IMR-90 (cell line): Measurements from ENCODE around the gene KLHDC10. TPM values are rescaled to one million over a fixed set of nuclear protein-coding genes. Genes with fewer than 3 reads are reported as not detected.

ENCODE experiments used
- ATAC-seq: fragments of 200-7000 bp; cut with Tn5 transposase; 2 replicates; pipeline ENCODE4 v1.9.1; 2020; ENCODE audit warnings: low read depth, mild to moderate bottlenecking, moderate library complexity
- BruUV-seq: library from RNA; stranded (reverse); fragments of 400-500 nt; replicated peaks from 2 replicates; lab custom pipeline; 2021; lab: Mats Ljungman, UMichigan
- CTCF ChIA-PET: fragments of 300-600 bp; formaldehyde crosslinking; extraction: SDS; loops from one replicate; lab custom pipeline; 2021; ENCODE audit warnings: antibody characterized with exemption; lab: Yijun Ruan, JAX
- POLR2A ChIA-PET: fragments of 300-600 bp; sonication (Branson Sonifier 250); formaldehyde crosslinking; loops from one replicate; lab custom pipeline; 2022; ENCODE audit warnings: antibody characterized with exemption; ENCODE audit not compliant: unreplicated experiment; lab: Charles Lee
- DNase-seq: peaks from one replicate; pipeline ENCODE4 v3.0.0; 2013
- H2AFZ ChIP-seq: replicated peaks from 2 replicates; pipeline ENCODE3; 2013; ENCODE audit warnings: low read length, mild to moderate bottlenecking; ENCODE audit not compliant: poor library complexity
- H2AK5ac ChIP-seq: 2 replicates; pipeline ENCODE4 v1.6.1; 2013; ENCODE audit warnings: low read depth, low read length, inconsistent platforms
- H2AK9ac ChIP-seq: replicated peaks from 2 replicates; pipeline ENCODE3; 2013; ENCODE audit warnings: mild to moderate bottlenecking, low read depth, low read length, moderate library complexity; ENCODE audit not compliant: poor library complexity
- H2BK120ac ChIP-seq: 2 replicates; pipeline ENCODE4 v1.6.1; 2013; ENCODE audit warnings: low read depth, low read length, inconsistent platforms
- H2BK15ac ChIP-seq: 3 replicates; pipeline ENCODE4 v1.6.1; 2013; ENCODE audit warnings: low read depth, low read length, inconsistent platforms
- H2BK20ac ChIP-seq: 2 replicates; pipeline ENCODE4 v1.6.1; 2013; ENCODE audit warnings: low read depth, mild to moderate bottlenecking, inconsistent platforms, low read length, moderate library complexity
- H2BK5ac ChIP-seq: 2 replicates; pipeline ENCODE4 v1.6.1; 2013; ENCODE audit warnings: mild to moderate bottlenecking, low read depth, low read length, inconsistent platforms; ENCODE audit not compliant: poor library complexity, severe bottlenecking
- H3K14ac ChIP-seq: replicated peaks from 2 replicates; pipeline ENCODE4 v1.6.1; 2013; ENCODE audit warnings: low read depth, low read length, inconsistent platforms
- H3K18ac ChIP-seq: 2 replicates; pipeline ENCODE4 v1.6.1; 2013; ENCODE audit warnings: low read depth, low read length, control low read depth
- H3K23ac ChIP-seq: 2 replicates; pipeline ENCODE4 v1.6.1; 2013; ENCODE audit warnings: low read depth, low read length, inconsistent platforms
- H3K27ac ChIP-seq: 2 replicates; pipeline ENCODE4 v1.5.1; 2013; ENCODE audit warnings: mild to moderate bottlenecking, control low read depth, low read length; ENCODE audit not compliant: insufficient read depth
- H3K27me3 ChIP-seq: 2 replicates; pipeline ENCODE4 v1.6.1; 2013; ENCODE audit warnings: low read length; ENCODE audit not compliant: control insufficient read depth, insufficient read depth
- H3K36me3 ChIP-seq: 2 replicates; pipeline ENCODE4 v1.6.1; 2013; ENCODE audit warnings: low read length, mixed read lengths; ENCODE audit not compliant: control insufficient read depth, insufficient read depth
- H3K4ac ChIP-seq: 2 replicates; pipeline ENCODE4 v1.6.1; 2013; ENCODE audit warnings: low read depth, low read length, inconsistent platforms
- H3K4me1 ChIP-seq: 2 replicates; pipeline ENCODE4 v1.6.1; 2013; ENCODE audit warnings: low read length, mixed read lengths; ENCODE audit not compliant: control insufficient read depth, insufficient read depth
- H3K4me2 ChIP-seq: 2 replicates; pipeline ENCODE4 v1.6.1; 2013; ENCODE audit warnings: low read depth, mild to moderate bottlenecking, control low read depth, low read length, moderate library complexity
- H3K4me3 ChIP-seq: 2 replicates; pipeline ENCODE4 v1.5.1; 2013; ENCODE audit warnings: low read depth, mild to moderate bottlenecking, control low read depth, low read length, moderate library complexity; ENCODE audit not compliant: insufficient read depth
- H3K56ac ChIP-seq: 2 replicates; pipeline ENCODE4 v1.6.1; 2013; ENCODE audit warnings: low read length, inconsistent platforms; ENCODE audit not compliant: insufficient read depth; ENCODE audit errors: extremely low read depth
- H3K79me1 ChIP-seq, 2 experiments: 2 replicates each; pipeline ENCODE4 v1.6.1; 2013; ENCODE audit warnings: low read length in 2 of 2, inconsistent platforms in 1 of 2, low read depth in 1 of 2
- H3K9ac ChIP-seq: 2 replicates; pipeline ENCODE4 v1.6.1; 2013; ENCODE audit warnings: low read depth, low read length, control low read depth
- H3K9me1 ChIP-seq: 2 replicates; pipeline ENCODE4 v1.6.1; 2013; ENCODE audit warnings: low read length, inconsistent platforms; ENCODE audit not compliant: insufficient read depth
- H3K9me3 ChIP-seq: 2 replicates; pipeline ENCODE4 v1.6.1; 2013; ENCODE audit warnings: low read length; ENCODE audit not compliant: control insufficient read depth, insufficient read depth
- H4K20me1 ChIP-seq: 2 replicates; pipeline ENCODE4 v1.6.1; 2013; ENCODE audit warnings: low read length, inconsistent platforms; ENCODE audit not compliant: insufficient read depth
- H4K5ac ChIP-seq: 2 replicates; pipeline ENCODE4 v1.6.1; 2013; ENCODE audit warnings: mild to moderate bottlenecking, low read depth, low read length, control low read depth
- H4K8ac ChIP-seq, 2 experiments: 2 replicates each; pipeline ENCODE4 v1.6.1; 2013; ENCODE audit warnings: low read depth in 2 of 2, low read length in 2 of 2, control low read depth in 1 of 2, inconsistent platforms in 1 of 2
- H4K91ac ChIP-seq: 2 replicates; pipeline ENCODE4 v1.6.1; 2013; ENCODE audit warnings: low read depth, low read length, inconsistent platforms; ENCODE audit not compliant: insufficient read depth
- BHLHE40 ChIP-seq: fragments of 150-350 bp; IDR thresholded peaks from 2 replicates; pipeline ENCODE4 v1.6.1; 2016; ENCODE audit warnings: mild to moderate bottlenecking, low read depth, low read length
- FOS ChIP-seq: fragments of 150-350 bp; IDR thresholded peaks from 2 replicates; pipeline ENCODE4 v1.6.1; 2016; ENCODE audit warnings: low read depth, low read length
- NFE2L2 ChIP-seq: fragments of 150-350 bp; IDR thresholded peaks from 2 replicates; pipeline ENCODE4 v1.6.1; 2016; ENCODE audit warnings: low read depth, mild to moderate bottlenecking, low read length
- POLR2A ChIP-seq: IDR thresholded peaks from 2 replicates; pipeline ENCODE4 v1.6.1; 2012; ENCODE audit warnings: mild to moderate bottlenecking, low read depth, low read length
- RCOR1 ChIP-seq: IDR thresholded peaks from 2 replicates; pipeline ENCODE4 v1.6.1; 2012; ENCODE audit warnings: mild to moderate bottlenecking, low read length, improper control_type of control experiment; ENCODE audit not compliant: insufficient replicate concordance
- SMC3 ChIP-seq: fragments of 150-350 bp; IDR thresholded peaks from 2 replicates; pipeline ENCODE4 v1.6.1; 2016; ENCODE audit warnings: low read depth, mild to moderate bottlenecking, antibody characterized with exemption, low read length, moderate library complexity
- WGBS, 2 experiments: methylation state at CpG; one replicate each; pipeline versions ENCODE4 v1.1.5 to v1.1.7; 2013; ENCODE audit warnings: missing lambda C conversion rate in 2 of 2; ENCODE audit not compliant: insufficient read length in 1 of 2; ENCODE audit errors: extremely low coverage in 2 of 2; 5-methylcytosine and 5-hydroxymethylcytosine counted together
- dilution Hi-C: fragments of 300-500 bp; cut with HindIII; formaldehyde crosslinking; loops from one replicate; pipeline ENCODE4 v1.14.3; 2018; ENCODE audit warnings: low sequenced_read_pairs; ENCODE audit not compliant: unreplicated experiment
- in situ Hi-C: fragments of 300-500 bp; cut with MboI; formaldehyde crosslinking; loops from 3 replicates; pipeline ENCODE4 v1.14.3; 2019; ENCODE audit warnings: low sequenced_read_pairs, inconsistent platforms, mixed read lengths
- intact Hi-C: fragments of 100-400 bp; cut with micrococcal nuclease; formaldehyde crosslinking; loops from 2 replicates; pipeline ENCODE4 v1.10.0; 2022
- polyA plus RNA-seq, 3 experiments: library from polyadenylated mRNA; depleted of rRNA; stranded (reverse); fragments of >200 nt; gene quantifications; 2 replicates each; pipeline ENCODE4 v1.2.3, GENCODE V29; 2012; ENCODE audit warnings: low replicate concordance in 1 of 3
- total RNA-seq: library from RNA; depleted of rRNA; stranded (reverse); fragments of >200 nt; gene quantifications from 2 replicates; pipeline ENCODE4 v1.2.3, GENCODE V29; 2012

The KLHDC10 gene
- total and polyA plus RNA-seq, 2 of the 4 experiments (the other 2 are of a cell fraction): 12.4 to 27.1 TPM

GRCh38 chr7:130174237-130174959 lies 104.1 kb downstream of the KLHDC10 start:
- H4K91ac ChIP-seq: no peak overlapping the region
- dilution Hi-C loops: no loop called here
- no peak overlapping the region for H4K5ac ChIP-seq
- H3K4me2 ChIP-seq: no peak overlapping the region
- no peak overlapping the region for H3K23ac ChIP-seq
- intact Hi-C loops: no loop called here
- H2BK20ac ChIP-seq: no peak overlapping the region
- H3K9me3 ChIP-seq: no peaks in the 10 kb centered on the region
- H3K4ac ChIP-seq: no peak overlapping the region
- no peaks in the 10 kb centered on the region for H4K20me1 ChIP-seq
- H3K18ac ChIP-seq: no peak overlapping the region
- H4K8ac ChIP-seq: no peak overlapping the region
- POLR2A ChIA-PET: no interaction called here
- no peak overlapping the region for H2BK5ac ChIP-seq
- no peaks in the 10 kb centered on the region for H3K4me1 ChIP-seq
- H3K79me1 ChIP-seq: 0 out of 4 replicates have a peak, but pooled peaks cover 0 to 7% of the 10 kb centered on the region in 2 experiments
- H2AFZ ChIP-seq: no peak overlapping the region
- WGBS, 2 experiments: 100% methylated on average over 1 of the region's 4 CpGs; no CpG with 5 or more reads in 1 of the 2 experiments
- H3K27me3 ChIP-seq: no peaks in the 10 kb centered on the region
- ATAC-seq (no peak), DNase-seq (no peak)
- H2BK120ac ChIP-seq: no peak overlapping the region
- H2BK15ac ChIP-seq: no peak overlapping the region
- no peak overlapping the region for H2AK5ac ChIP-seq
- H3K4me3 ChIP-seq: no peak overlapping the region
- in situ Hi-C loops: no loop called here
- CTCF ChIA-PET: no interaction called here
- no TSS peak for BruUV-seq
- H3K36me3 ChIP-seq: peaks cover 17% of the 10 kb centered on the region
- TF ChIP-seq NFE2L2 (no peak), BHLHE40 (no peak), FOS (no peak), RCOR1 (no peak), POLR2A (no peak), SMC3 (no peak)
- no peaks in the 10 kb centered on the region for H3K9me1 ChIP-seq
- no peak overlapping the region for H3K27ac ChIP-seq
- no peak overlapping the region for H3K56ac ChIP-seq
- H3K9ac ChIP-seq: no peak overlapping the region
- no peak overlapping the region for H2AK9ac ChIP-seq
- H3K14ac ChIP-seq: no peak overlapping the region
